Measurements from ENCODE around the gene TTC39C.
A peak's percentile ranks its signal among the peaks of the same experiment; 100 is the strongest.

Gene TTC39C

DNA sequence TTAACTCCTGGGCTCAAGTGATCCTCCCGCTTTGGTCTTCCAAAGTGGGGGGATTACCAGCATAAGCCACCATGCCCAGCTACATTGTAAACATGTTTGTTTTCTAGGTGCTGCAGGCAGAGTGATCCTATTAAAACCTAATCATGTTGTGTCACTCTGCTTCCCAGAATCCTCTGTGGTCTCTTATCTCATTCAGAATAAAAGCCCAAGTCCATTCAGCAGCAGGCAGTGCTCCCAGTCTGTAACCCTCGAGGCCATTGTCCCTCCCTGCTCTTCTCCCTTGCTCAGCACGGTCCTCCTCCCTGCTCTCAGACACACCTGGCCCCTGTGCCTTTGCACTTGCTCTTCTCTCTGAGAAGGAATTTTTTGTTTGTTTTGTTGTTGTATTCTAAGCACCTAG lies 113.2 kb downstream of the TTC39C start:
- ChIA-PET POLR2A (no interaction called here), CTCF (interaction anchor here (1.1 kb wide), 1 partner anchor 11 kb away, joined by 4 read pairs; the partner anchor contains the start of gene CABYR)
- DNase-seq: no peak
- no peak overlapping the region for H3K4me3 ChIP-seq (ENCODE audit: control insufficient read depth in 1 of 7, extremely low read depth in 1 of 7, insufficient read depth in 4 of 7, low read depth in 2 of 7, low read length in 6 of 7)
- 92% methylated on average over 2 of the region's 3 CpGs for WGBS (ENCODE audit: insufficient coverage)
- H3K4me1 ChIP-seq (ENCODE audit: control extremely low read depth in 1 of 4, control insufficient read depth in 4 of 4, insufficient read depth in 4 of 4, low read length in 3 of 4): no peaks in the 10 kb centered on the region
- no peaks in the 10 kb centered on the region for H3K9me3 ChIP-seq (ENCODE audit: control extremely low read depth in 1 of 5, control insufficient read depth in 4 of 5, insufficient read depth in 2 of 5, low read depth in 1 of 5, low read length in 4 of 5)
- no peaks in the 10 kb centered on the region for H3K27me3 ChIP-seq (replicated peaks in 2 of 5; ENCODE audit: control insufficient read depth in 4 of 5, insufficient read depth in 5 of 5, low read length in 4 of 5)
- no peak overlapping the region for H3K27ac ChIP-seq (ENCODE audit: insufficient read depth in 1 of 2, low read depth in 1 of 2, low read length in 2 of 2, poor library complexity in 1 of 2, severe bottlenecking in 2 of 2)
- peaks cover 3 to 50% (median 25%) of the 10 kb centered on the region in 4 experiments for H3K36me3 ChIP-seq (ENCODE audit: control insufficient read depth in 4 of 4, insufficient read depth in 4 of 4, low read length in 3 of 4)

DNA sequence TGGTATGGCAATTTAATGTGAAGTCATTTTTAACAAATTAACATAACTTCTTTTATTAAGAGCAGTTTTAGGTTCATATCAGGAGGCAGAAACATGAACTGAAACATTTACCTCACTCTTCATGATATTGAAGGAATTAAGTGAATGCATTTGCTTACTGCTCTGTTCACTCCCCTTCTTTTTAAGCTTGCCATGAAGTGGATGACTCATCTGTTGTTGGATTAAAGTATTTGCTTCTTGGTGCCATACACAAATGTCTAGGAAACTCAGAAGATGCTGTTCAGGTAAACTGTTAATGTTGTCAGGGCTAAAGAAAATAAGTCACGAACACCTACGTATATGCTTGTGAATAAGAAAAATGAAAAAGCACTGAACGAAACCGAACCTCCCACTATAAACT lies 114.1 kb downstream of the TTC39C start:
- POLR2A ChIA-PET: no interaction called here

DNA sequence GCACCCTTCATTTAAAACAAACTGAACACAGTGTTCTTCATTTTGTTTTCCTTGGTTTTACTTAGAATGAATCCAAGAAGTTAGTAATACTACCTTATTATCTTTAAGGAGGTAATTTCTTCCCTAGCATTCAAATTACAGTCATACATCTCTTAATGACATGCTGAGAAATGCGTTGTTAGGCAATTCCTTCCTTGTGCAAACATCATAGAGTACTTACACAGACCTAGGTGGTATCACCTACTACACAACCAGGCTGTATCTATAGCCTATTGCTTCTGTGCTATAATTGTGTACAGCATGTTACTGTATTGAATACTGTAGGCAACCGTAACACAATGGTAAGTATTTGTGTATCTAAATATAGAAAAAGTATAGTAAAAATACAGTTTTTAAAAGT lies 115.9 kb downstream of the TTC39C start:
- no peaks in the 10 kb centered on the region for H3K4me1 ChIP-seq (ENCODE audit: control extremely low read depth in 1 of 4, control insufficient read depth in 4 of 4, insufficient read depth in 4 of 4, low read length in 3 of 4)
- H3K4me3 ChIP-seq (ENCODE audit: control insufficient read depth in 1 of 7, extremely low read depth in 1 of 7, insufficient read depth in 4 of 7, low read depth in 2 of 7, low read length in 6 of 7): no peak overlapping the region
- ChIA-PET POLR2A (no interaction called here), CTCF (interaction anchor here (1.1 kb wide), 1 partner anchor 12 kb away, joined by 3 read pairs; no protein-coding TSS in a partner anchor)
- no peaks in the 10 kb centered on the region for H3K27me3 ChIP-seq (replicated peaks in 2 of 5; ENCODE audit: control insufficient read depth in 4 of 5, insufficient read depth in 5 of 5, low read length in 4 of 5)
- no peaks in the 10 kb centered on the region for H3K9me3 ChIP-seq (ENCODE audit: control extremely low read depth in 1 of 5, control insufficient read depth in 4 of 5, insufficient read depth in 2 of 5, low read depth in 1 of 5, low read length in 4 of 5)
- WGBS (ENCODE audit: insufficient coverage): no CpG with 5 or more reads among the region's 2 CpGs
- H3K36me3 ChIP-seq (ENCODE audit: control insufficient read depth in 4 of 4, insufficient read depth in 4 of 4, low read length in 3 of 4): peaks cover 3 to 35% (median 18%) of the 10 kb centered on the region in 4 experiments
- no peak for DNase-seq
- H3K27ac ChIP-seq (ENCODE audit: insufficient read depth in 1 of 2, low read depth in 1 of 2, low read length in 2 of 2, poor library complexity in 1 of 2, severe bottlenecking in 2 of 2): no peak overlapping the region

More for the DNA sequence above, 114.1 kb downstream of the TTC39C start:
- WGBS (ENCODE audit: insufficient coverage): no CpG with 5 or more reads among the region's 4 CpGs
- Histone ChIP-seq H3K27me3 (replicated peaks in 2 of 5; ENCODE audit: control insufficient read depth in 4 of 5, insufficient read depth in 5 of 5, low read length in 4 of 5) (no peaks in the 10 kb centered on the region), H3K4me3 (ENCODE audit: control insufficient read depth in 1 of 7, extremely low read depth in 1 of 7, insufficient read depth in 4 of 7, low read depth in 2 of 7, low read length in 6 of 7) (no peak overlapping the region), H3K4me1 (ENCODE audit: control extremely low read depth in 1 of 4, control insufficient read depth in 4 of 4, insufficient read depth in 4 of 4, low read length in 3 of 4) (no peaks in the 10 kb centered on the region), H3K27ac (ENCODE audit: insufficient read depth in 1 of 2, low read depth in 1 of 2, low read length in 2 of 2, poor library complexity in 1 of 2, severe bottlenecking in 2 of 2) (no peak overlapping the region), H3K9me3 (ENCODE audit: control extremely low read depth in 1 of 5, control insufficient read depth in 4 of 5, insufficient read depth in 2 of 5, low read depth in 1 of 5, low read length in 4 of 5) (no peaks in the 10 kb centered on the region), H3K36me3 (ENCODE audit: control insufficient read depth in 4 of 4, insufficient read depth in 4 of 4, low read length in 3 of 4) (peaks cover 3 to 45% (median 22%) of the 10 kb centered on the region in 4 experiments)
- CTCF ChIA-PET: no interaction called here
- no peak for DNase-seq

DNA sequence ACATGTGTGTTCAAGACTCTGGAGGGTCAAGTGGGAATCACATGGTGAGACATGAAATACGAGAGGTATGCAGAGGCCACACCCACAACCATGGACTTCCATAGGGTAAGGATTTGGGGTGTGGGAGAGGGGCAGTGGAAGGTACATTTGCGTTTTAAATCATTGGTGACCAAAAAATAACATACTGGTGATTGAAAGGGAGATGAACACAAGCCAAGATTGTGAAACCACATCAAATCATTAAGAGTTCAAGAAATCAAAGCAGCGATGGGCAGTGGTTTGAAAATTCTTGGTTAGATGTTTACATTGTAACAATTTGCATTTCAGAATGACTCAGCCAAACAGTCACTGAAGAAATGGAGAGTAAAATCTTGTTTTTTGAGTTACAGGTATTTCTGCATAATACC lies 122.4 kb downstream of the TTC39C start:
- ChIA-PET CTCF (interaction anchor here (1.0 kb wide), 1 partner anchor 17 kb away, joined by 3 read pairs; no protein-coding TSS in a partner anchor), POLR2A (no interaction called here)
- DNase-seq: no peak
- 100% methylated on average over 1 of the region's 3 CpGs for WGBS (ENCODE audit: insufficient coverage)
- Histone ChIP-seq H3K9me3 (ENCODE audit: control extremely low read depth in 1 of 5, control insufficient read depth in 4 of 5, insufficient read depth in 2 of 5, low read depth in 1 of 5, low read length in 4 of 5) (peaks cover 0 to 4% (median 0%) of the 10 kb centered on the region in 5 experiments), H3K27ac (ENCODE audit: insufficient read depth in 1 of 2, low read depth in 1 of 2, low read length in 2 of 2, poor library complexity in 1 of 2, severe bottlenecking in 2 of 2) (no peak overlapping the region), H3K36me3 (ENCODE audit: control insufficient read depth in 4 of 4, insufficient read depth in 4 of 4, low read length in 3 of 4) (peaks cover 2 to 7% (median 4%) of the 10 kb centered on the region in 4 experiments), H3K4me3 (ENCODE audit: control insufficient read depth in 1 of 7, extremely low read depth in 1 of 7, insufficient read depth in 4 of 7, low read depth in 2 of 7, low read length in 6 of 7) (no peak overlapping the region), H3K4me1 (ENCODE audit: control extremely low read depth in 1 of 4, control insufficient read depth in 4 of 4, insufficient read depth in 4 of 4, low read length in 3 of 4) (peaks cover 0 to 13% (median 12%) of the 10 kb centered on the region in 4 experiments), H3K27me3 (replicated peaks in 2 of 5; ENCODE audit: control insufficient read depth in 4 of 5, insufficient read depth in 5 of 5, low read length in 4 of 5) (peaks cover 0 to 24% (median 4%) of the 10 kb centered on the region in 5 experiments)

DNA sequence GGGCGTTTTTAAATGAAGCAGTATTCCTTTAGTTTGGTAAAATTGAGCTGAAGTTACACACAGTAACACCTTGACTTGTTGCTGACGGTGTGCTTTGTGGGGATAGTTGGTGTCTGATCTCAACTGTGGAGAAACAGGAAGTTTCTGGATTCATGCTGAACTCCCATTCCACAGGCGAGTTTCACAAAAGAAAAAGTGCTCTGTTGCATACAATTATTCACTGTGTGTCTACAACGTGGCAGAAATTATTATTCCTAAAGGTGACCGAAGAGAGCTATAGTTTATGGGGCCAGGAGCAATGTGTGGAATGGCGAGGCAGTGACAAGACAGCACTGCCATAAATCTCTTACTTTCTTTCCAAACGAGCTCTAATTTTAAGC lies 123.8 kb downstream of the TTC39C start:
- H3K9me3 ChIP-seq (ENCODE audit: control extremely low read depth in 1 of 5, control insufficient read depth in 4 of 5, insufficient read depth in 2 of 5, low read depth in 1 of 5, low read length in 4 of 5): peaks cover 0 to 4% (median 0%) of the 10 kb centered on the region in 5 experiments
- CTCF ChIA-PET: interaction anchor here (0.7 to 1.7 kb wide), 3 partner anchors 11 to 313 kb away, joined by 3 to 4 read pairs (median 3); no protein-coding TSS in a partner anchor
- peaks cover 0 to 13% (median 12%) of the 10 kb centered on the region in 4 experiments for H3K4me1 ChIP-seq (ENCODE audit: control extremely low read depth in 1 of 4, control insufficient read depth in 4 of 4, insufficient read depth in 4 of 4, low read length in 3 of 4)
- POLR2A ChIA-PET: interaction anchor here (0.8 kb wide), 1 partner anchor 13 kb away, joined by 4 read pairs; no protein-coding TSS in a partner anchor
- H3K27ac ChIP-seq (ENCODE audit: insufficient read depth in 1 of 2, low read depth in 1 of 2, low read length in 2 of 2, poor library complexity in 1 of 2, severe bottlenecking in 2 of 2): no peak overlapping the region
- H3K27me3 ChIP-seq (replicated peaks in 2 of 5; ENCODE audit: control insufficient read depth in 4 of 5, insufficient read depth in 5 of 5, low read length in 4 of 5): peaks cover 0 to 24% (median 4%) of the 10 kb centered on the region in 5 experiments
- WGBS (ENCODE audit: insufficient coverage): 51% methylated on average over 5 of the region's 7 CpGs
- H3K4me3 ChIP-seq (ENCODE audit: control insufficient read depth in 1 of 7, extremely low read depth in 1 of 7, insufficient read depth in 4 of 7, low read depth in 2 of 7, low read length in 6 of 7): peak overlapping the region in 6 of 7 experiments; percentile 25 to 73 (median 50)
- no peak for DNase-seq
- H3K36me3 ChIP-seq (ENCODE audit: control insufficient read depth in 4 of 4, insufficient read depth in 4 of 4, low read length in 3 of 4): no peaks in the 10 kb centered on the region

DNA sequence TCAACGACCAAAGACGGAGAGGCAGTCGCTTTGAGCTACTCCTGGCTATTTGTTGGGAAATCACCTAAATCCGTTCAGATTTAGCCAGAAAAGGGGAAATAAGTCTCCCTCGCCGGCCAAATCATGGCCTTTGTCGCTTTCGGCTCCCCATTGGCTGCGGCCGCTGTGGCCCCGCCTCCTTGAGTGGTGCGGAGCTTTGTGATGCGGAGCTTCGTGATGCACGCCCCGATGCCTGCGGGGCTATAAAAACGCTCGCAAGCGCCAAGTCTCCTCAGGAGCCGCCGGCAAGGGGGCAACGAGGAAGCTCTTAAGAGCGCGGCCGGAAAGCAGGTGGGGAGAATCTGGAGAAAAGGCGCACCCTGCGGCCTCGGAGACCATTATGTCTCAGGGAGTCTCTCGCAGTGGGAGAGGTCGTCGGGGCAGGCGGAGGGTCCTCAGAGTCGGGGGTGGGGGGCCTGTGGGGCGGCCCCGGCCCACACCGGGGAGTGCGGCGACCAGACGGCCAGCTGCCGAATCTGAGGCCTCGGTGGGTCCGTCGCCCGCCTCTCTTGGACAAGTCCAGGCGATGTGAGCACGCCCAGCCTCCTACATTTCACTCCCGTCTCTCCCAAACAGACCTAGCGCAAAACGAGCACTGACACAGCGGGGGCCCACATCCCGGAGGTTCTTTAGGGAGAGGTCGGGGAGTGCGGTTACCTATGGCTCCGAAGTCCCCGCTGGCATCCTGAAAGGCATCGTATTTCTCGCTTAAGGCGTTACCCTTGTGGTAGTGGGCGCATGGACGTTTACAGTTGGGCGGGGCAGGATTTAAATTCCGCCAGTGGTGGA lies 124.4 kb downstream of the TTC39C start, which contains the start of gene CABYR:
TSS of gene CABYR (plus strand) at position 274 of the 828 bp plus-strand sequence. CDS start 4,053 bp downstream, outside the sequence.
- WGBS (ENCODE audit: insufficient coverage): 4% methylated on average over 51 of the region's 63 CpGs
- Histone ChIP-seq H3K27ac (ENCODE audit: insufficient read depth in 1 of 2, low read depth in 1 of 2, low read length in 2 of 2, poor library complexity in 1 of 2, severe bottlenecking in 2 of 2) (no peak within 1 kb of the TSS), H3K4me1 (ENCODE audit: control extremely low read depth in 1 of 4, control insufficient read depth in 4 of 4, insufficient read depth in 4 of 4, low read length in 3 of 4) (peaks cover 0 to 13% (median 12%) of the 10 kb centered on the region in 4 experiments), H3K27me3 (replicated peaks in 2 of 5; ENCODE audit: control insufficient read depth in 4 of 5, insufficient read depth in 5 of 5, low read length in 4 of 5) (peaks cover 0 to 24% (median 4%) of the 10 kb centered on the region in 5 experiments), H3K9me3 (ENCODE audit: control extremely low read depth in 1 of 5, control insufficient read depth in 4 of 5, insufficient read depth in 2 of 5, low read depth in 1 of 5, low read length in 4 of 5) (peaks cover 0 to 4% (median 0%) of the 10 kb centered on the region in 5 experiments), H3K36me3 (ENCODE audit: control insufficient read depth in 4 of 4, insufficient read depth in 4 of 4, low read length in 3 of 4) (no peaks in the 10 kb centered on the region), H3K4me3 (ENCODE audit: control insufficient read depth in 1 of 7, extremely low read depth in 1 of 7, insufficient read depth in 4 of 7, low read depth in 2 of 7, low read length in 6 of 7) (peak within 1 kb of the TSS; percentile 18 to 73 (median 46))
- CTCF ChIA-PET: interaction anchor here (0.7 to 1.7 kb wide), 4 partner anchors 11 to 314 kb away, joined by 3 to 4 read pairs (median 3); no protein-coding TSS in a partner anchor
- peak; percentile 76 to 91 (median 90) for DNase-seq
- POLR2A ChIA-PET: interaction anchor here (0.8 kb wide), 1 partner anchor 13 kb away, joined by 4 read pairs; no protein-coding TSS in a partner anchor

Measured in common myeloid progenitor, CD34-positive (primary cell).